C4-2B (cell line): ENCODE measurements around the gene SI.
"Not testable (repeated sequence)": the region's sequence is repeated elsewhere in the genome, so short reads cannot be mapped to it uniquely, and the experiment has no call there.

ENCODE experiments used
- H3K27ac ChIP-seq: fragments of 450-650 bp; 2 replicates; pipeline ENCODE4 v1.5.1; 2017
- CTCF ChIP-seq: fragments of 450-650 bp; conservative IDR thresholded peaks from 2 replicates; pipeline ENCODE4 v1.5.1; 2017; ENCODE audit warnings: mild to moderate bottlenecking
- ZFX ChIP-seq: fragments of 450-650 bp; IDR thresholded peaks from 2 replicates; pipeline ENCODE4 v1.6.1; 2017

The SI gene

GRCh38 chr3:165070682-165071081 lies 7.6 kb downstream of the SI start:
- no peak for TF ChIP-seq CTCF
- TF ChIP-seq ZFX = no peak
- H3K27ac ChIP-seq = no peak overlapping the region

GRCh38 chr3:165056510-165056909 lies 21.8 kb downstream of the SI start:
- no peak for TF ChIP-seq CTCF
- no peak for TF ChIP-seq ZFX
- H3K27ac ChIP-seq = no peak overlapping the region

- TF ChIP-seq CTCF (no peak), ZFX (no peak)
- no peak overlapping the region for H3K27ac ChIP-seq
Measured at GRCh38 chr3:165040186-165040585, 38.1 kb downstream of the SI start.

GRCh38 chr3:165011557-165011956 lies 66.7 kb downstream of the SI start:
- no peak overlapping the region for H3K27ac ChIP-seq
- TF ChIP-seq CTCF = no peak
- TF ChIP-seq ZFX = no peak

- TF ChIP-seq CTCF (no peak), ZFX (no peak)
- no peak overlapping the region for H3K27ac ChIP-seq
Measured at GRCh38 chr3:164984947-164985346, 93.3 kb downstream of the SI start.

GRCh38 chr3:164962610-164963009 lies 115.7 kb downstream of the SI start:
- TF ChIP-seq CTCF (no peak), ZFX (no peak)
- no peak overlapping the region for H3K27ac ChIP-seq

- H3K27ac ChIP-seq = no peak overlapping the region
- no peak for TF ChIP-seq CTCF
- TF ChIP-seq ZFX = no peak
Measured at GRCh38 chr3:164952966-164953365, 125.3 kb downstream of the SI start.

GRCh38 chr3:164951403-164951802 lies 126.9 kb downstream of the SI start:
- H3K27ac ChIP-seq = not testable (repeated sequence)
